ENCODE results near the gene CLEC20A. TPM values are rescaled to one million over a fixed set of nuclear protein-coding genes. Genes with fewer than 3 reads are reported as not detected.

CLEC20A gene
- total and polyA plus RNA-seq, 2 experiments from 2014 or later, result not detected

DNA sequence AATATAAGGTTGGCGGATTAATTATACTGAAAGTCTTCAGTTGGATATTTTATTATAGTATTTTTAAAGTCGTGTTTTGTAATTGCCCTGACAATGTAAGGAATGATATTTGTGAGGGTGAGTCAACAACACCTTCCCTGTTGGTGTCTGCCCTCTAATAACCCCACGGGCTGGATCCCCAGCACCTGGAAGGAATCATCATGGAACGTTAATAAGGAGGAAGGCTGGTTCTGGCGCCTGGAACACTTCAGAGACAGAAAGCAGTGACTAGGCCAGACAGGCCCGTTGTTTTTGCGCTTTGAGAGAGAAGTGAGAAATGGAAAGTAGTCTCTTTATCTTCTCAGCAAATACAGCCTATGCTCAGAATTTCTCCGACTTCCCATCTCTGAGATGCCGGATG, 47.8 kb upstream of the CLEC20A start:
- H3K9me2 ChIP-seq (ENCODE audit: insufficient read depth), result 0 out of 2 replicates have a peak, but pooled peaks cover 7% of the 10 kb centered on the region
- TF ChIP-seq JUNB (IDR thresholded peaks at IDR 0.05; ENCODE audit: unreplicated experiment) (no peak), ZNF331 (CRISPR knock-in tag; IDR thresholded peaks at IDR 0.05; ENCODE audit: low read depth) (no peak)
- TF ChIP-seq, protein P1, sequence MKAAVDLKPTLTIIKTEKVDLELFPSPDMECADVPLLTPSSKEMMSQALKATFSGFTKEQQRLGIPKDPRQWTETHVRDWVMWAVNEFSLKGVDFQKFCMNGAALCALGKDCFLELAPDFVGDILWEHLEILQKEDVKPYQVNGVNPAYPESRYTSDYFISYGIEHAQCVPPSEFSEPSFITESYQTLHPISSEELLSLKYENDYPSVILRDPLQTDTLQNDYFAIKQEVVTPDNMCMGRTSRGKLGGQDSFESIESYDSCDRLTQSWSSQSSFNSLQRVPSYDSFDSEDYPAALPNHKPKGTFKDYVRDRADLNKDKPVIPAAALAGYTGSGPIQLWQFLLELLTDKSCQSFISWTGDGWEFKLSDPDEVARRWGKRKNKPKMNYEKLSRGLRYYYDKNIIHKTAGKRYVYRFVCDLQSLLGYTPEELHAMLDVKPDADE (IDR thresholded peaks at IDR 0.05), result no peak
- no peak for DNase-seq (ENCODE audit: low spot score)
- H3K27me3 ChIP-seq (ENCODE audit: insufficient read depth), result no peaks in the 10 kb centered on the region
- Mint-ChIP-seq H3K9me3 (no peaks in the 10 kb centered on the region), H3K4me1 (peaks cover 17% of the 10 kb centered on the region), H3K4me3 (0 out of 3 replicates have a peak overlapping the region, but pooled peaks have one; percentile 53), H3K36me3 (ENCODE audit: low read depth) (peaks cover 10% of the 10 kb centered on the region; the same call in 2 of the 3 replicates), H3K27ac (no peak overlapping the region; the same call in 1 of the 2 replicates), H3K27me3 (ENCODE audit: insufficient read depth, low read depth, poor library complexity) (peaks cover 13% of the 10 kb centered on the region)
- no peaks in the 10 kb centered on the region for H3F3A ChIP-seq (replicated peaks; ENCODE audit: low read depth)
- no peaks in the 10 kb centered on the region for H4K20me1 ChIP-seq (replicated peaks; ENCODE audit: insufficient read depth)
- H3K4me2 ChIP-seq, result 0 out of 2 replicates have a peak overlapping the region, but pooled peaks have one; percentile 98
- no peak for ATAC-seq
- H3K36me3 ChIP-seq (ENCODE audit: insufficient read depth), result no peaks in the 10 kb centered on the region; the same call in 1 of the 2 replicates
- 0 out of 2 replicates have a peak, but pooled peaks cover 6% of the 10 kb centered on the region for H3K4me1 ChIP-seq (ENCODE audit: insufficient read depth)
- H3K27ac ChIP-seq (ENCODE audit: low read depth), result no peak overlapping the region
- no peak overlapping the region for H2AFZ ChIP-seq
- no peak overlapping the region for H3K4me3 ChIP-seq
- peaks cover 7% of the 10 kb centered on the region for H3K79me2 ChIP-seq (replicated peaks; ENCODE audit: insufficient read depth)

DNA sequence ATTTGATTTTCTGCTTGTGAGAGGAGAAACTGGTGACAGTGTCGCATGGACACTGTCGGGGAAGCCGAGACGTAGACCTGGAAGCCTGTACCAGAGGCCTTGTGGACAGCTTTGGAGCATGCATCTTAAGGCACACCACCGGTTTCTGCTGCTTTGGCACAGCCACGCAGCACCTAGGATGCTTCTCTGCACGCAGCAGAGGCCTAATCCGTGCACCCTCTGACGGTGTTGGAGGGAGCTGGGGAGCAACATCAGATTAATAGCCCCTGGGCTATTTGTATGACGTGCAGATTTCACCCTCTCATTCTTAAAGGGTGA, 46.5 kb upstream of the CLEC20A start:
- DNase-seq (ENCODE audit: low spot score) (no peak), ATAC-seq (peak; percentile 34)
- Mint-ChIP-seq H3K4me1 (peaks cover 17% of the 10 kb centered on the region), H3K27ac (no peak overlapping the region; the same call in 1 of the 2 replicates), H3K27me3 (ENCODE audit: insufficient read depth, low read depth, poor library complexity) (peaks cover 13% of the 10 kb centered on the region), H3K4me3 (peak overlapping the region; percentile 93), H3K36me3 (ENCODE audit: low read depth) (peaks cover 10% of the 10 kb centered on the region; the same call in 2 of the 3 replicates), H3K9me3 (no peaks in the 10 kb centered on the region)
- Histone ChIP-seq H2AFZ (peak overlapping the region; percentile 100), H3K9me2 (ENCODE audit: insufficient read depth) (0 out of 2 replicates have a peak, but pooled peaks cover 7% of the 10 kb centered on the region), H3K27me3 (ENCODE audit: insufficient read depth) (no peaks in the 10 kb centered on the region), H3K4me3 (peak overlapping the region; percentile 97), H3K36me3 (ENCODE audit: insufficient read depth) (no peaks in the 10 kb centered on the region; the same call in 1 of the 2 replicates), H3K4me1 (ENCODE audit: insufficient read depth) (0 out of 2 replicates have a peak, but pooled peaks cover 6% of the 10 kb centered on the region), H3K27ac (ENCODE audit: low read depth) (no peak overlapping the region), H4K20me1 (replicated peaks; ENCODE audit: insufficient read depth) (no peaks in the 10 kb centered on the region), H3K79me2 (replicated peaks; ENCODE audit: insufficient read depth) (peaks cover 7% of the 10 kb centered on the region), H3K4me2 (peak overlapping the region; percentile 98), H3F3A (replicated peaks; ENCODE audit: low read depth) (no peaks in the 10 kb centered on the region)
- TF ChIP-seq NANOG (IDR thresholded peaks at IDR 0.05; ENCODE audit: borderline replicate concordance) (no peak), STAT1 (IDR thresholded peaks at IDR 0.05; ENCODE audit: unreplicated experiment) (no peak), JUNB (IDR thresholded peaks at IDR 0.05; ENCODE audit: unreplicated experiment) (no peak), ZNF331 (CRISPR knock-in tag; IDR thresholded peaks at IDR 0.05; ENCODE audit: low read depth) (no peak), ZNF114 (CRISPR knock-in tag; IDR thresholded peaks at IDR 0.05) (no peak), POLR2AphosphoS5 (IDR thresholded peaks at IDR 0.05; ENCODE audit: low read depth) (no peak), EZH2 (IDR thresholded peaks at IDR 0.05; ENCODE audit: low read depth, unreplicated experiment) (no peak), CREB1 (CRISPR knock-in tag; IDR thresholded peaks at IDR 0.05; ENCODE audit: low read depth) (no peak)
- TF ChIP-seq, protein P2, sequence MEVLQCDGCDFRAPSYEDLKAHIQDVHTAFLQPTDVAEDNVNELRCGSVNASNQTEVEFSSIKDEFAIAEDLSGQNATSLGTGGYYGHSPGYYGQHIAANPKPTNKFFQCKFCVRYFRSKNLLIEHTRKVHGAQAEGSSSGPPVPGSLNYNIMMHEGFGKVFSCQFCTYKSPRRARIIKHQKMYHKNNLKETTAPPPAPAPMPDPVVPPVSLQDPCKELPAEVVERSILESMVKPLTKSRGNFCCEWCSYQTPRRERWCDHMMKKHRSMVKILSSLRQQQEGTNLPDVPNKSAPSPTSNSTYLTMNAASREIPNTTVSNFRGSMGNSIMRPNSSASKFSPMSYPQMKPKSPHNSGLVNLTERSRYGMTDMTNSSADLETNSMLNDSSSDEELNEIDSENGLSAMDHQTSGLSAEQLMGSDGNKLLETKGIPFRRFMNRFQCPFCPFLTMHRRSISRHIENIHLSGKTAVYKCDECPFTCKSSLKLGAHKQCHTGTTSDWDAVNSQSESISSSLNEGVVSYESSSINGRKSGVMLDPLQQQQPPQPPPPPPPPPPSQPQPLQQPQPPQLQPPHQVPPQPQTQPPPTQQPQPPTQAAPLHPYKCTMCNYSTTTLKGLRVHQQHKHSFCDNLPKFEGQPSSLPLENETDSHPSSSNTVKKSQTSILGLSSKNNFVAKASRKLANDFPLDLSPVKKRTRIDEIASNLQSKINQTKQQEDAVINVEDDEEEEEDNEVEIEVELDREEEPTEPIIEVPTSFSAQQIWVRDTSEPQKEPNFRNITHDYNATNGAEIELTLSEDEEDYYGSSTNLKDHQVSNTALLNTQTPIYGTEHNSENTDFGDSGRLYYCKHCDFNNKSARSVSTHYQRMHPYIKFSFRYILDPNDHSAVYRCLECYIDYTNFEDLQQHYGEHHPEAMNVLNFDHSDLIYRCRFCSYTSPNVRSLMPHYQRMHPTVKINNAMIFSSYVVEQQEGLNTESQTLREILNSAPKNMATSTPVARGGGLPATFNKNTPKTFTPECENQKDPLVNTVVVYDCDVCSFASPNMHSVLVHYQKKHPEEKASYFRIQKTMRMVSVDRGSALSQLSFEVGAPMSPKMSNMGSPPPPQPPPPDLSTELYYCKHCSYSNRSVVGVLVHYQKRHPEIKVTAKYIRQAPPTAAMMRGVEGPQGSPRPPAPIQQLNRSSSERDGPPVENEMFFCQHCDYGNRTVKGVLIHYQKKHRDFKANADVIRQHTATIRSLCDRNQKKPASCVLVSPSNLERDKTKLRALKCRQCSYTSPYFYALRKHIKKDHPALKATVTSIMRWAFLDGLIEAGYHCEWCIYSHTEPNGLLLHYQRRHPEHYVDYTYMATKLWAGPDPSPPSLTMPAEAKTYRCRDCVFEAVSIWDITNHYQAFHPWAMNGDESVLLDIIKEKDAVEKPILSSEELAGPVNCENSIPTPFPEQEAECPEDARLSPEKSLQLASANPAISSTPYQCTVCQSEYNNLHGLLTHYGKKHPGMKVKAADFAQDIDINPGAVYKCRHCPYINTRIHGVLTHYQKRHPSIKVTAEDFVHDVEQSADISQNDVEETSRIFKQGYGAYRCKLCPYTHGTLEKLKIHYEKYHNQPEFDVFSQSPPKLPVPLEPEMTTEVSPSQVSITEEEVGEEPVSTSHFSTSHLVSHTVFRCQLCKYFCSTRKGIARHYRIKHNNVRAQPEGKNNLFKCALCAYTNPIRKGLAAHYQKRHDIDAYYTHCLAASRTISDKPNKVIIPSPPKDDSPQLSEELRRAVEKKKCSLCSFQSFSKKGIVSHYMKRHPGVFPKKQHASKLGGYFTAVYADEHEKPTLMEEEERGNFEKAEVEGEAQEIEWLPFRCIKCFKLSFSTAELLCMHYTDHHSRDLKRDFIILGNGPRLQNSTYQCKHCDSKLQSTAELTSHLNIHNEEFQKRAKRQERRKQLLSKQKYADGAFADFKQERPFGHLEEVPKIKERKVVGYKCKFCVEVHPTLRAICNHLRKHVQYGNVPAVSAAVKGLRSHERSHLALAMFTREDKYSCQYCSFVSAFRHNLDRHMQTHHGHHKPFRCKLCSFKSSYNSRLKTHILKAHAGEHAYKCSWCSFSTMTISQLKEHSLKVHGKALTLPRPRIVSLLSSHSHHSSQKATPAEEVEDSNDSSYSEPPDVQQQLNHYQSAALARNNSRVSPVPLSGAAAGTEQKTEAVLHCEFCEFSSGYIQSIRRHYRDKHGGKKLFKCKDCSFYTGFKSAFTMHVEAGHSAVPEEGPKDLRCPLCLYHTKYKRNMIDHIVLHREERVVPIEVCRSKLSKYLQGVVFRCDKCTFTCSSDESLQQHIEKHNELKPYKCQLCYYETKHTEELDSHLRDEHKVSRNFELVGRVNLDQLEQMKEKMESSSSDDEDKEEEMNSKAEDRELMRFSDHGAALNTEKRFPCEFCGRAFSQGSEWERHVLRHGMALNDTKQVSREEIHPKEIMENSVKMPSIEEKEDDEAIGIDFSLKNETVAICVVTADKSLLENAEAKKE (CRISPR knock-in tag; IDR thresholded peaks at IDR 0.05), result no peak
- TF ChIP-seq, protein P1 (IDR thresholded peaks at IDR 0.05), result no peak
- TF ChIP-seq, protein P3, sequence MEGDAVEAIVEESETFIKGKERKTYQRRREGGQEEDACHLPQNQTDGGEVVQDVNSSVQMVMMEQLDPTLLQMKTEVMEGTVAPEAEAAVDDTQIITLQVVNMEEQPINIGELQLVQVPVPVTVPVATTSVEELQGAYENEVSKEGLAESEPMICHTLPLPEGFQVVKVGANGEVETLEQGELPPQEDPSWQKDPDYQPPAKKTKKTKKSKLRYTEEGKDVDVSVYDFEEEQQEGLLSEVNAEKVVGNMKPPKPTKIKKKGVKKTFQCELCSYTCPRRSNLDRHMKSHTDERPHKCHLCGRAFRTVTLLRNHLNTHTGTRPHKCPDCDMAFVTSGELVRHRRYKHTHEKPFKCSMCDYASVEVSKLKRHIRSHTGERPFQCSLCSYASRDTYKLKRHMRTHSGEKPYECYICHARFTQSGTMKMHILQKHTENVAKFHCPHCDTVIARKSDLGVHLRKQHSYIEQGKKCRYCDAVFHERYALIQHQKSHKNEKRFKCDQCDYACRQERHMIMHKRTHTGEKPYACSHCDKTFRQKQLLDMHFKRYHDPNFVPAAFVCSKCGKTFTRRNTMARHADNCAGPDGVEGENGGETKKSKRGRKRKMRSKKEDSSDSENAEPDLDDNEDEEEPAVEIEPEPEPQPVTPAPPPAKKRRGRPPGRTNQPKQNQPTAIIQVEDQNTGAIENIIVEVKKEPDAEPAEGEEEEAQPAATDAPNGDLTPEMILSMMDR (conservative IDR thresholded peaks at IDR 0.05; ENCODE audit: low read depth in 2 of 2), result no peak

Measured in GM23338 (cell line).